ENCODE measurements around the gene PPM1B. TPM values are rescaled to one million over a fixed set of nuclear protein-coding genes. Genes with fewer than 3 reads are reported as not detected.
"Not testable (repeated sequence)": the region's sequence is repeated elsewhere in the genome, so short reads cannot be mapped to it uniquely, and the experiment has no call there.

The PPM1B gene
- total RNA-seq, 1 donor from 2014 or later, result 51.7 TPM

- Histone ChIP-seq H3K9me3 (no peaks in the 10 kb centered on the region), H3K27ac (no peak overlapping the region), H3K27me3 (ENCODE audit: low read depth) (no peaks in the 10 kb centered on the region), H3K4me3 (no peak overlapping the region), H3K36me3 (no peaks in the 10 kb centered on the region), H3K4me1 (no peaks in the 10 kb centered on the region)
- TF ChIP-seq CTCF (IDR thresholded peaks at IDR 0.05), result no peak
- DNase-seq (no peak), ATAC-seq (no peak)
- intact Hi-C loops (cut with DNase I), result no loop called here
Measured at GRCh38 chr2:44126106-44126797, 42.4 kb upstream of the PPM1B start.

- intact Hi-C loops (cut with DNase I), result no loop called here
- no peak for DNase-seq
- TF ChIP-seq CTCF (IDR thresholded peaks at IDR 0.05), result no peak
- Histone ChIP-seq H3K27ac (no peak overlapping the region), H3K4me3 (no peak overlapping the region), H3K4me1 (no peaks in the 10 kb centered on the region), H3K9me3 (no peaks in the 10 kb centered on the region), H3K36me3 (no peaks in the 10 kb centered on the region), H3K27me3 (ENCODE audit: low read depth) (no peaks in the 10 kb centered on the region)
- ATAC-seq, result no peak
Measured at GRCh38 chr2:44130441-44130840, 38.2 kb upstream of the PPM1B start.

DNA sequence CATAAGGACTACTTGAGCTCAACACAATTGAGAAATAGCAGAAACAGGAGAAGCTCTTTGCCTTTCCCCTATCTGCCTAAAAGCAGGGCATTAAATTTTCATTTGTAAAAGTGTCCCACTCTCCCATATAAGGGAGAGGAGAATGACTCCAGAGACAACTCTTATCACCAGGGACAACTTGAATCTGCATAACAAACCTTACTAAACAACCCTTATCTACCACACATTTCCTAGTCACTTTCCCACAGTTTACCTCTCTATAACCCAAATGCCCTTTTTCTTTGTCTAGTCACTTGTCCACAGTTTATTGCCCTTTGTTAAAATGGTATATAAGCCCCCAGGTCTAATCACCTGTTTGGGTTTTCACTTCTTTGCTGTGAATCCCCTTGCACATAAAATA lies 37.5 kb upstream of the PPM1B start:
- no peak for TF ChIP-seq CTCF (IDR thresholded peaks at IDR 0.05)
- Histone ChIP-seq H3K9me3 (no peaks in the 10 kb centered on the region), H3K36me3 (no peaks in the 10 kb centered on the region), H3K4me1 (no peaks in the 10 kb centered on the region), H3K4me3 (no peak overlapping the region), H3K27ac (no peak overlapping the region), H3K27me3 (ENCODE audit: low read depth) (no peaks in the 10 kb centered on the region)
- DNase-seq, result no peak
- no peak for ATAC-seq
- intact Hi-C loops (cut with DNase I), result no loop called here

- H3K36me3 ChIP-seq; H3K27me3 ChIP-seq (ENCODE audit: low read depth); H3K4me3 ChIP-seq; intact Hi-C loops (cut with DNase I); H3K4me1 ChIP-seq; H3K9me3 ChIP-seq; H3K27ac ChIP-seq; ATAC-seq; DNase-seq: not testable (repeated sequence)
Measured at GRCh38 chr2:44133602-44134001, 35.1 kb upstream of the PPM1B start.

- Histone ChIP-seq H3K27ac (no peak overlapping the region), H3K4me1 (no peaks in the 10 kb centered on the region), H3K4me3 (no peak overlapping the region), H3K27me3 (ENCODE audit: low read depth) (no peaks in the 10 kb centered on the region), H3K9me3 (no peaks in the 10 kb centered on the region), H3K36me3 (no peaks in the 10 kb centered on the region)
- DNase-seq (no peak), ATAC-seq (no peak)
- intact Hi-C loops (cut with DNase I), result no loop called here
- no peak for TF ChIP-seq CTCF (IDR thresholded peaks at IDR 0.05)
Measured at GRCh38 chr2:44134848-44135247, 33.8 kb upstream of the PPM1B start.

DNA sequence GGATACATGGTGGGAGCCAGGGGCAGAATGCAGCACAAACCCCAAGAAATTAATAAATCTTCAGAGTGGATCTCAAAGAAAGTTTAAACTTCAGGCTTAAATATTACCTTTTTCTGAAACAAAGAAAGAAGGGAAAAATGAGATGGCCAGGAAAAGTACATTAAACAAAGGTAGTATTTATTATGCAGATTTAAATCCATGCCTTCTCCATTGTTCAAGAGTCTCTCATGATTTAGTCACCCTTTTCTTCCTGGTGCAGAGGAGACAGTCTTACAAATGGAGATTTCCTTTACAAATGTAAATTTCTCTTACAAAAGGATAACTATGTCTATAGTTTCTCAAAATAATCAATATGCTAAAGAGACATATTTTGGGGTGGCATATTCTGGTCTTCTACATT lies 33.4 kb upstream of the PPM1B start:
- intact Hi-C loops (cut with DNase I), result no loop called here
- ATAC-seq (no peak), DNase-seq (no peak)
- no peaks in the 10 kb centered on the region for H3K36me3 ChIP-seq
- H3K4me3 ChIP-seq, result no peak overlapping the region
- H3K27me3 ChIP-seq (ENCODE audit: low read depth), result no peaks in the 10 kb centered on the region
- no peak for TF ChIP-seq CTCF (IDR thresholded peaks at IDR 0.05)
- no peak overlapping the region for H3K27ac ChIP-seq
- H3K9me3 ChIP-seq, result no peaks in the 10 kb centered on the region
- no peaks in the 10 kb centered on the region for H3K4me1 ChIP-seq
